GM21447 (cell line): ENCODE results near the gene SEMA4A.
"Not testable (repeated sequence)": the region's sequence is repeated elsewhere in the genome, so short reads cannot be mapped to it uniquely, and the experiment has no call there.

Experiments
- ATAC-seq: cut with Tn5 transposase; IDR thresholded peaks from one replicate; pipeline ENCODE4 v1.9.1; 2021; ENCODE audit not compliant: unreplicated experiment

Gene SEMA4A

GRCh38 chr1:156153362-156153761, at the start of gene SEMA4A:
Gene SEMA4A (plus strand): TSS chr1:156153585. CDS start chr1:156154579, 994 bp downstream.
- no peak for ATAC-seq

GRCh38 chr1:156104065-156104810, 49.1 kb upstream of the SEMA4A start:
- no peak for ATAC-seq

- ATAC-seq: no peak
Measured at GRCh38 chr1:156104861-156105832, 48.2 kb upstream of the SEMA4A start.

GRCh38 chr1:156106624-156107488, 46.5 kb upstream of the SEMA4A start:
- no peak for ATAC-seq

GRCh38 chr1:156108057-156108456, 45.3 kb upstream of the SEMA4A start:
- ATAC-seq: no peak

GRCh38 chr1:156108664-156109241, 44.6 kb upstream of the SEMA4A start:
- no peak for ATAC-seq

GRCh38 chr1:156110252-156110651, 43.1 kb upstream of the SEMA4A start:
- no peak for ATAC-seq

GRCh38 chr1:156111355-156111962, 41.9 kb upstream of the SEMA4A start:
- no peak for ATAC-seq

- ATAC-seq: no peak
Measured at GRCh38 chr1:156112276-156113137, 40.9 kb upstream of the SEMA4A start.

GRCh38 chr1:156113282-156113950, 40.0 kb upstream of the SEMA4A start:
- ATAC-seq: no peak

- ATAC-seq: peak; percentile 72
Measured at GRCh38 chr1:156114101-156114918, 39.1 kb upstream of the SEMA4A start, which contains the start of gene LMNA. Gene LMNA (plus strand): TSS chr1:156114711. CDS start chr1:156114919, 208 bp downstream.

GRCh38 chr1:156114919-156115513, 38.4 kb upstream of the SEMA4A start:
- ATAC-seq: no peak

GRCh38 chr1:156115514-156116374, 37.6 kb upstream of the SEMA4A start:
- ATAC-seq: no peak

- not testable (repeated sequence) for ATAC-seq
Measured at GRCh38 chr1:156116731-156117130, 36.7 kb upstream of the SEMA4A start.

- ATAC-seq: no peak
Measured at GRCh38 chr1:156117414-156118176, 35.8 kb upstream of the SEMA4A start.
